Activated naive CD4-positive, alpha-beta T cell treated with anti-CD3 and anti-CD28 coated beads, Interleukin-2, amount 10 ng/mL, durations not matched to agents 5 hours and 36 hours (primary cell): ENCODE data around the gene FAM210B. TPM values are rescaled to one million over a fixed set of nuclear protein-coding genes. Genes with fewer than 3 reads are reported as not detected.

Source experiments
- total RNA-seq, 2 experiments: library from RNA; stranded (reverse); gene quantifications; one replicate each; pipeline ENCODE4 v1.2.3, GENCODE V29; 2021

Gene FAM210B, protein sequence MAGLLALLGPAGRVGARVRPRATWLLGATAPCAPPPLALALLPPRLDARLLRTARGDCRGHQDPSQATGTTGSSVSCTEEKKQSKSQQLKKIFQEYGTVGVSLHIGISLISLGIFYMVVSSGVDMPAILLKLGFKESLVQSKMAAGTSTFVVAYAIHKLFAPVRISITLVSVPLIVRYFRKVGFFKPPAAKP
- total RNA-seq: 10 to 100 TPM; 10.4 to 10.8 TPM

DNA sequence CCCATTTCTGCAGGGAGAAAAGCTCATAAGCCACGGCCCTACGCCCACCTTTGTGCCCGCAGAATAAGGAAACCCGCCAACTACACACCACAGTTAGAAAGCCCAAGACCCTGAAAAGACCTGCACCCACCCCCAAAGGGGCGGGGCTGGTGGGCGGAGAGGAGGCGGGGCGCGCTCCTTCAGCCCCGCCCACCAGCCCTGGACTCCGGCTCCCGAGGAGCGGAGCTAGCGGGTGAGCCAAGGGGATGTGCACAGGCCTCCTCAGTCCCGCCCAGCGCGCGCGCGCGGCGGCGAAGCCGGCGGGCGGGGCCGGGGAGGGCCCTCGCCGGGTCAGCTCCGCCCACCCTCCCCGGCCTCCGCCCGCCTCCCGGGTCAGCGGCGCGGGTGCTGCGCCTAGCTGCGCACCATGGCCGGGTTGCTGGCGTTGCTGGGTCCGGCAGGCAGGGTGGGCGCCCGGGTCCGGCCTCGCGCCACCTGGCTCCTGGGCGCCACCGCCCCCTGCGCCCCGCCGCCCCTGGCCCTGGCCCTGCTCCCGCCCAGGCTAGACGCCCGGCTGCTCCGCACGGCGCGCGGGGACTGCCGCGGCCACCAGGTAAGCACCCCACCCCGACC, at the start of gene FAM210B:
Gene FAM210B (plus strand): TSS at position 375 of the 612 bp plus-strand sequence. CDS start 32 bp downstream, at position 407.

DNA sequence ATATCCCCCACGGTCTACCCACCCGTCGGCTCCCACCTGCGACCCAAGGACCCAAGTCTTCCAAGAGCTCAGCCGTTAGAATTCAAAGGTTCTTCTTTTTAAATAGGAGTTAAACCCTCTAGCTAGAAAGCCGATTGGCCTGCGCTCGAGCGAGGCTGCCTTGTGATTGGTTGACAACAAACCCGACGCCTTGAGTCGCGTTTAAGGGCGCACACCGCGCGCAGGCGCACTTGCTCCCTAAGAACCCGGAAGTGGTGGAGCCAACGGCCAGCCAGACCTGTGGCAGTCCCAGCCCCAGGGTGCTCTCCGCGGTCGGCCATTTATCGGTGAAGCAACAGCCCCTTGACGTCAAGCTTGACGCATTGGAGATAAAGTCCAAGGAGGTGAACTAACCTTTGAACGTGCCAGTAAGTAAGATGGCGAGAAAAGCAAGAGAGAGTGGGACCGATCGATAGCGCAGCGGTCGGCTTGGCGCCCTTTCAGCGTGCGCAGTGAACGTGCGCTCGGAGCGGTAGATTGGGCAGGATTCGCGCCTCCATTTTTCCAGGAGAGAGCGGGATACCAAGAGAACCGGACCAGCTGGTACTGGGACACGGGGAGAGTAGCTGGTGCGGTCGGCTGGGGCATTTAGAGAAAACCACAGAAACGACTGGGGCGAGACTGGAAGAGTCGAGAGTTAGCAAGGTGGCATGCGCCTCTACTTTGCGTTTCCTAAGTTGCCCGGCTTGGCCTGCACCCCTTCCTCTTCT, 33.5 kb downstream of the FAM210B start, which contains the start of the genes AURKA and CSTF1:
Gene AURKA (minus strand): TSS at position 84 of the 749 bp plus-strand sequence. CDS start 4,018 bp downstream, outside the sequence.
Gene CSTF1 (plus strand): TSS at position 514 of the 749 bp plus-strand sequence. CDS start 2,908 bp downstream, outside the sequence.

DNA sequence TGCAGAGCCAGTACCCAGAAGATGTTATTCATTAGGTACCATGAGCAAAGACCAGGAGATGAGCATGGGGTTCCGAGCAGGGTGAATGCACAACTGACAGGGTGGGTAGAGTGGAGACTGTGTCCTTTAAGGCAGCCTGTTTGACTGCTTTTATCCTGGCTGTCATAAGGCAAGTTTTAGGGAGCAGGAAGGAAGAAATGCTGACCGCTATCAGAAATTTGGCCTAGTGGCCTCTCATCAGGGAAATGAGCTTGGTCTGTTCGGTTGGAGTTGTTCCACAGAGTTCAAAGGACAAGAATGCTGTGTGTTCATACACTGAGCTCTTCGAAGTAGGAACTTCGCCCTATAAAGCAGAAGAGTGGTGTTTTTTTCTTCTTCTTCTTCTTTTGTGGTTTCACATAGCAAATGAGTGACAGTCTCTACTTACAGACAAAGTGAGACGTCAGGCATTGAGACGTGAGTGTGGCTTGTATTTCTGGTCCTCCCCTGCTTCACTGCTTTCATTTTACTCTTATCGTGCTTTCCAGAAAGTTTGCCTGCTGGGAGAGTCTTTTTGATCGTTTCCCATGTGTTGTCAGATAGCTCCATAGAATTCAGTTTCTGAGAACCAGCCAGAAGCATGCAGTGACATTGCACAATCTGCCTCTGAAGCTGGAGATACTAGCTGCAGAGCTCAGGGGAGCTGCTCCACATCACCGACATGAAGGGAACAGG, 53.1 kb downstream of the FAM210B start, which contains the start of gene CASS4:
Gene CASS4 (plus strand): TSS at position 502 of the 714 bp plus-strand sequence. CDS start 199 bp downstream, at position 701.

Other genes starting within 250 kb of the FAM210B start
- not detected for gene MC3R, start 110.2 kb upstream of the FAM210B start, total RNA-seq
- gene AURKA, start 33.2 kb downstream of the FAM210B start, total RNA-seq: 10 to 100 TPM; 44.1 to 44.5 TPM
- gene CSTF1, start 33.7 kb downstream of the FAM210B start, total RNA-seq: 10 to 100 TPM; 48.3 to 52.4 TPM
- gene CASS4, start 53.3 kb downstream of the FAM210B start, total RNA-seq: 1 to 10 TPM; 5.8 to 5.9 TPM
- 10 to 100 TPM; 95.4 to 98.4 TPM for gene RTF2, start 109.7 kb downstream of the FAM210B start, total RNA-seq
- 1 to 10 TPM; 2.4 TPM for gene FAM209A, start 165.8 kb downstream of the FAM210B start, total RNA-seq
- 1 to 10 TPM; 1.1 to 1.3 TPM for gene FAM209B, start 174.3 kb downstream of the FAM210B start, total RNA-seq